ENCODE results near the gene PPM1L.

The PPM1L gene

GRCh38 chr3:160950542-160950941 lies 194.5 kb downstream of the PPM1L start:
- no peaks in the 10 kb centered on the region for H3K27me3 ChIP-seq (ENCODE audit: insufficient read depth, poor library complexity, severe bottlenecking)
- no peak for DNase-seq (ENCODE audit: low read depth in 1 of 2, low spot score in 1 of 2)

DNA sequence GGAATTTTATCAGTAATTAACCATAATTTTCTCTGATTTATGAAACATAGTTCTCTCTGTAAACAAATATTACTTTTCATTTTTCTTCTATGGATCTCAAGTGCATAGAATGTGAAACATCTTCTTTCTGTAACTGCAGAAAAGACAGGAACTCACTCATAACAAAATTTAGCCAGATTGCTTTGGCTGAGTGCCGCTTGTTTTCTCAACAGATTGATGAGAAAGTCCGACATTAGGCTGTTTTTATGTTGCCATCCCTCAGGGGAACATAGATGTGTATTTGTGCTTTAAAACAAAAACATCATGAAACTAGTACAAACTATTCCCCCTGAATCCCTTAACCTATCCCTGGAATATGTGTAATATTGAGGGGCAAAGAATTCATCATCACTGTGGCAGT lies 194.9 kb downstream of the PPM1L start:
- Histone ChIP-seq H3K27ac (replicated peaks) (no peak overlapping the region), H3K4me3 (replicated peaks; ENCODE audit: insufficient read depth, low read length) (no peak overlapping the region), H3K27me3 (ENCODE audit: insufficient read depth, poor library complexity, severe bottlenecking) (no peaks in the 10 kb centered on the region)
- no peak for DNase-seq (ENCODE audit: low read depth in 1 of 2, low spot score in 1 of 2)
- TF ChIP-seq CTCF (IDR thresholded peaks at IDR 0.05; ENCODE audit: insufficient read depth, low read length), result no peak
- TF ChIP-seq GABPA (IDR thresholded peaks at IDR 0.05; ENCODE audit: low read depth), result no peak
- TF ChIP-seq SPI1 (IDR thresholded peaks at IDR 0.05; ENCODE audit: borderline replicate concordance, low read depth), result no peak
- no peak for TF ChIP-seq REST (IDR thresholded peaks at IDR 0.05; ENCODE audit: insufficient replicate concordance, low read depth)
- TF ChIP-seq POLR2AphosphoS5 (IDR thresholded peaks at IDR 0.05; ENCODE audit: low read depth), result no peak

More at GRCh38 chr3:160950542-160950941, 194.5 kb downstream of the PPM1L start:
- H3K27ac ChIP-seq (replicated peaks), result no peak overlapping the region
- H3K4me3 ChIP-seq (replicated peaks; ENCODE audit: insufficient read depth, low read length), result no peak overlapping the region
- TF ChIP-seq REST (IDR thresholded peaks at IDR 0.05; ENCODE audit: insufficient replicate concordance, low read depth) (no peak), CTCF (IDR thresholded peaks at IDR 0.05; ENCODE audit: insufficient read depth, low read length) (no peak), POLR2AphosphoS5 (IDR thresholded peaks at IDR 0.05; ENCODE audit: low read depth) (no peak), SPI1 (IDR thresholded peaks at IDR 0.05; ENCODE audit: borderline replicate concordance, low read depth) (no peak), GABPA (IDR thresholded peaks at IDR 0.05; ENCODE audit: low read depth) (no peak)

DNA sequence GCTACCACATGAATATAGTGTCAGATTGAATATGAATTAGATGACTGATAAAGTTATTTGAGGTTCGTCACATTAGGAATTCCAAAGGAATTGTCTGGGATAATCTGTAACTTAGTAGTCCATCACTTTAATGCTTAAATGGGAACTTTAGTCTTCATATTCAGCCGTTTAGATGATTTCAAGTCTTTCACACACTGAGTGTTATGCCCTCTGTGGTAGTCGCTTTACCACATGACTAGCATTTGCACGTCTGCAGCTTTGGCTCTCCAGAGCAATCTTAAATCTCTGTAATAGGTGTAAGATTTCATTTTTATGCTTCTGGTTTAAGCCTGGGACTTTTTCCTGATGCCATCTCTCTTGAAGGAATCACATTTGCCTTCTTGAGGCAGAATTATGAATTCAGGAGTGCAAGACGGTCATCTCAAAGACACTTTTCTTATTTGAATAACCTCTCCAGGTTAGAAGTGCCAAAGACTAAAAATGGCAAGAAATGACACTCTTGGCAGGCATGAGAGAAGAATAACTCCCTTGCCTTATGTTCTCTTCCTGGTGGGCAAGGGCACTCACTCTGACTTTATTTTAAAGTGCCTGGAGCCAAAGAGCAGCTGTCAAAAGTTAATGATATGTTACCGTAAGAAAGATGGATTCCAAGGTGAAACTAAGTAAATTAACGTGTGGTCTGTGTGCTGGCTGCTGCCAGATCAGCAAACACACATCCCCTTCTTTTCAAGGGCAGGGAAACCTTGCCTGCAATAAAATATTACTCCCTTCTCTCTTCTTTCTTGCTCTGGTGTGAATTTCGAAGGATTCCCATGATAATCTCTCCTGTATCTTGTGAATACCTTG lies 195.8 kb downstream of the PPM1L start:
- Histone ChIP-seq H3K27ac (replicated peaks) (no peak overlapping the region), H3K27me3 (ENCODE audit: insufficient read depth, poor library complexity, severe bottlenecking) (no peaks in the 10 kb centered on the region), H3K4me3 (replicated peaks; ENCODE audit: insufficient read depth, low read length) (no peak overlapping the region)
- no peak for DNase-seq (ENCODE audit: low read depth in 1 of 2, low spot score in 1 of 2)
- TF ChIP-seq POLR2AphosphoS5 (IDR thresholded peaks at IDR 0.05; ENCODE audit: low read depth) (no peak), GABPA (IDR thresholded peaks at IDR 0.05; ENCODE audit: low read depth) (no peak), SPI1 (IDR thresholded peaks at IDR 0.05; ENCODE audit: borderline replicate concordance, low read depth) (no peak)

GRCh38 chr3:160953686-160954085 lies 197.7 kb downstream of the PPM1L start:
- no peak overlapping the region for H3K4me3 ChIP-seq (replicated peaks; ENCODE audit: insufficient read depth, low read length)

More at GRCh38 chr3:160953686-160954085, 197.7 kb downstream of the PPM1L start:
- H3K27ac ChIP-seq (replicated peaks), result no peak overlapping the region
- H3K27me3 ChIP-seq (ENCODE audit: insufficient read depth, poor library complexity, severe bottlenecking), result no peaks in the 10 kb centered on the region
- no peak for DNase-seq (ENCODE audit: low read depth in 1 of 2, low spot score in 1 of 2)
- no peak for TF ChIP-seq POLR2AphosphoS5 (IDR thresholded peaks at IDR 0.05; ENCODE audit: low read depth)
- no peak for TF ChIP-seq SPI1 (IDR thresholded peaks at IDR 0.05; ENCODE audit: borderline replicate concordance, low read depth)
- TF ChIP-seq CTCF (IDR thresholded peaks at IDR 0.05; ENCODE audit: insufficient read depth, low read length), result no peak
- TF ChIP-seq GABPA (IDR thresholded peaks at IDR 0.05; ENCODE audit: low read depth), result no peak
- no peak for TF ChIP-seq REST (IDR thresholded peaks at IDR 0.05; ENCODE audit: insufficient replicate concordance, low read depth)
